K562 (cell line): ENCODE results near the gene OLFML2B. TPM values are rescaled to one million over a fixed set of nuclear protein-coding genes. Genes with fewer than 3 reads are reported as not detected.
A peak's percentile ranks its signal among the peaks of the same experiment; 100 is the strongest.

Experiments used
- C11orf30 ChIP-seq: fragments of 450-650 bp; IDR thresholded peaks from 2 replicates; pipeline ENCODE4 v1.6.1; 2016; ENCODE audit warnings: low read depth, mild to moderate bottlenecking
- FOXA1 ChIP-seq: fragments of 450-650 bp; IDR thresholded peaks from 2 replicates; pipeline ENCODE4 v1.6.1; 2016; ENCODE audit warnings: mild to moderate bottlenecking, borderline replicate concordance
- GABPB1 ChIP-seq: sonication (generic); formaldehyde crosslinking; IDR thresholded peaks from 2 replicates; pipeline ENCODE4 v1.8.0; 2022; ENCODE audit warnings: mild to moderate bottlenecking, missing genetic modification reagents
- HEY1 ChIP-seq: fragments of 250-450 bp; sonication (Bioruptor Pico); IDR thresholded peaks from 2 replicates; pipeline ENCODE4 v1.5.0; 2020; ENCODE audit warnings: mild to moderate bottlenecking, moderate library complexity, borderline replicate concordance
- ILK ChIP-seq: fragments of 450-650 bp; IDR thresholded peaks from 2 replicates; pipeline ENCODE4 v1.6.1; 2016; ENCODE audit warnings: missing genetic modification characterization, low read depth, mild to moderate bottlenecking, missing compliant biosample characterization, moderate library complexity, borderline replicate concordance
- MAFG ChIP-seq: fragments of 450-650 bp; conservative IDR thresholded peaks from 2 replicates; pipeline ENCODE4 v1.6.1; 2016; ENCODE audit warnings: missing genetic modification characterization, missing compliant biosample characterization
- NCOR1 ChIP-seq: fragments of 450-650 bp; IDR thresholded peaks from 2 replicates; pipeline ENCODE4 v1.6.1; 2016; ENCODE audit warnings: mild to moderate bottlenecking, moderate library complexity
- ZNF253 ChIP-seq: fragments of 250-450 bp; sonication (Bioruptor Pico); conservative IDR thresholded peaks from 2 replicates; pipeline ENCODE4 v1.6.1; 2021; ENCODE audit warnings: mild to moderate bottlenecking
- ZNF316 ChIP-seq: fragments of 450-650 bp; IDR thresholded peaks from 2 replicates; pipeline ENCODE4 v1.6.1; 2016
- ZNF445 ChIP-seq: fragments of 250-450 bp; sonication (Bioruptor Pico); IDR thresholded peaks from 2 replicates; pipeline ENCODE4 v1.4.0; 2020; ENCODE audit warnings: low read depth, mild to moderate bottlenecking, moderate library complexity
- ZNF507 ChIP-seq: conservative IDR thresholded peaks from 2 replicates; pipeline ENCODE4 v1.6.1; 2017; ENCODE audit warnings: missing genetic modification characterization, missing compliant biosample characterization
- polyA plus RNA-seq, 8 experiments: library from polyadenylated mRNA; depleted of rRNA in 4 of 8; stranded (reverse) in 5 of 8; unstranded in 3 of 8; fragments of >200 nt; fragmentation: Nextera tagmentation in 2 of 8; fragmentation: Illumina TruSeq in 1 of 8; extraction: Ambion mirVana in 2 of 8; extraction: Trizol in 1 of 8; gene quantifications; 2 replicates each; pipeline versions ENCODE4 v1.2.1 to v1.2.3, GENCODE V29; 2011 to 2014; ENCODE audit warnings: inconsistent platforms in 1 of 8, missing spikeins in 1 of 8
- total RNA-seq, 7 experiments: library from RNA; depleted of rRNA in 6 of 7; stranded (reverse); fragments of >200 nt in 6 of 7; fragmentation: Illumina TruSeq in 2 of 7; extraction: Trizol in 2 of 7; gene quantifications; 2 replicates each; pipeline versions ENCODE4 v1.2.1 to v1.2.3, GENCODE V29; 2011 to 2021; ENCODE audit warnings: low replicate concordance in 1 of 7
- TF ChIP-seq, protein P1 (sequence below): sonication (generic); formaldehyde crosslinking; IDR thresholded peaks from 2 replicates; pipeline ENCODE4 v1.8.1; 2023; ENCODE audit warnings: missing genetic modification reagents, mild to moderate bottlenecking, borderline replicate concordance
- TF ChIP-seq, protein P2 (sequence below): fragments of 250-450 bp; sonication (Bioruptor Pico); IDR thresholded peaks from 2 replicates; pipeline ENCODE4 v1.4.0; 2020; ENCODE audit warnings: mild to moderate bottlenecking, moderate library complexity, borderline replicate concordance
- TF ChIP-seq, protein P3 (sequence below): sonication (generic); IDR thresholded peaks from 2 replicates; pipeline ENCODE4 v1.6.1; 2016

Gene OLFML2B
- total and polyA plus RNA-seq, 9 of the 15 experiments (the other 6 are each of a cell fraction or from before 2014, with no cell fraction given), result not detected

DNA sequence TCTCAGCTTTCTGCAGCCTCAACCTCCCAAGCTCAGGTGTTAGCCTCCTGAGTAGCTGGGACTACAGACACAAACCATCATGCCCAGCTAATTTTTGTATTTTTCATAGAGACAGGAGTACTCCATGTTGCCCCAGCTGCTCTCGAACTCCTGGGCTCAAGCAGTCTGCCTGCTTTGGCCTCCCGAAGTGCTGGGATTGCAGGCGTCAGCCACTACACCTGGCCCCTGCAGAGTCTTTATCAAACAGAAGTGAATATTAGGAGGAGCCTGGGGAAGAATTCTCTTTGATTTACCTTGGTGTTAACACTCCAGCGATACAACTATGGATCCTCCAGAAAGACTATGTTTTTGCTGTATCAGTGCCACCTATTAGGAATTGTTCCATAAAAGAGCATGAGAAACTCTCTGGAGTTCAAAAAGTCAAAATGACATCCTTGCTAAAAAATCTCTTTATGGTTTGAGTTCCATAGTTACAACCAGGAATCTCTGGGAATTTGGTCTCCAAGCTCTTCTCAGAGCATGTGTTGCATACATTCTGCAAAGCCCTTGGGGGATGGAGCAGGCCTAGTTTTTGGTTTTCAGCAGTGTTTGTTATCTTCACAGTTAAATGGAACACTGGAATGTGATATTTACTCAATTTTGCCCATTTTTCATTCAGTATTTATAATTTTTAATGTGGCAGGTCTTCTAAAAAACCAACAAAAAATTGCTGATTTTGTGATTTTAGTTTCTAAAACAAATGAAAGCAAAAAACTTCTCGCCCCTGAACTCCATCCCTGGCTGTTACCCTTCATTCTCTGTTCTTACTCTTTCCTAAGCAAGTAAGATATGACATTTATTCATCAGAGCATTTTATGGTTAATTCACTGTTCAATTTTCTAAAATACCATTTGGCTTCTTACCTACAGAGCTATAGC is 77.3 kb downstream of the OLFML2B start (continued):
- no peak for TF ChIP-seq ZNF253 (CRISPR knock-in tag)
- no peak for TF ChIP-seq NCOR1
- TF ChIP-seq ZNF316, result peak; percentile 80
- TF ChIP-seq ZNF507, result no peak
- TF ChIP-seq, protein P1, sequence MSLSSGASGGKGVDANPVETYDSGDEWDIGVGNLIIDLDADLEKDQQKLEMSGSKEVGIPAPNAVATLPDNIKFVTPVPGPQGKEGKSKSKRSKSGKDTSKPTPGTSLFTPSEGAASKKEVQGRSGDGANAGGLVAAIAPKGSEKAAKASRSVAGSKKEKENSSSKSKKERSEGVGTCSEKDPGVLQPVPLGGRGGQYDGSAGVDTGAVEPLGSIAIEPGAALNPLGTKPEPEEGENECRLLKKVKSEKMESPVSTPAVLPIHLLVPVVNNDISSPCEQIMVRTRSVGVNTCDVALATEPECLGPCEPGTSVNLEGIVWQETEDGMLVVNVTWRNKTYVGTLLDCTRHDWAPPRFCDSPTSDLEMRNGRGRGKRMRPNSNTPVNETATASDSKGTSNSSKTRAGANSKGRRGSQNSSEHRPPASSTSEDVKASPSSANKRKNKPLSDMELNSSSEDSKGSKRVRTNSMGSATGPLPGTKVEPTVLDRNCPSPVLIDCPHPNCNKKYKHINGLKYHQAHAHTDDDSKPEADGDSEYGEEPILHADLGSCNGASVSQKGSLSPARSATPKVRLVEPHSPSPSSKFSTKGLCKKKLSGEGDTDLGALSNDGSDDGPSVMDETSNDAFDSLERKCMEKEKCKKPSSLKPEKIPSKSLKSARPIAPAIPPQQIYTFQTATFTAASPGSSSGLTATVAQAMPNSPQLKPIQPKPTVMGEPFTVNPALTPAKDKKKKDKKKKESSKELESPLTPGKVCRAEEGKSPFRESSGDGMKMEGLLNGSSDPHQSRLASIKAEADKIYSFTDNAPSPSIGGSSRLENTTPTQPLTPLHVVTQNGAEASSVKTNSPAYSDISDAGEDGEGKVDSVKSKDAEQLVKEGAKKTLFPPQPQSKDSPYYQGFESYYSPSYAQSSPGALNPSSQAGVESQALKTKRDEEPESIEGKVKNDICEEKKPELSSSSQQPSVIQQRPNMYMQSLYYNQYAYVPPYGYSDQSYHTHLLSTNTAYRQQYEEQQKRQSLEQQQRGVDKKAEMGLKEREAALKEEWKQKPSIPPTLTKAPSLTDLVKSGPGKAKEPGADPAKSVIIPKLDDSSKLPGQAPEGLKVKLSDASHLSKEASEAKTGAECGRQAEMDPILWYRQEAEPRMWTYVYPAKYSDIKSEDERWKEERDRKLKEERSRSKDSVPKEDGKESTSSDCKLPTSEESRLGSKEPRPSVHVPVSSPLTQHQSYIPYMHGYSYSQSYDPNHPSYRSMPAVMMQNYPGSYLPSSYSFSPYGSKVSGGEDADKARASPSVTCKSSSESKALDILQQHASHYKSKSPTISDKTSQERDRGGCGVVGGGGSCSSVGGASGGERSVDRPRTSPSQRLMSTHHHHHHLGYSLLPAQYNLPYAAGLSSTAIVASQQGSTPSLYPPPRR (CRISPR knock-in tag), result no peak
- TF ChIP-seq, protein P2, sequence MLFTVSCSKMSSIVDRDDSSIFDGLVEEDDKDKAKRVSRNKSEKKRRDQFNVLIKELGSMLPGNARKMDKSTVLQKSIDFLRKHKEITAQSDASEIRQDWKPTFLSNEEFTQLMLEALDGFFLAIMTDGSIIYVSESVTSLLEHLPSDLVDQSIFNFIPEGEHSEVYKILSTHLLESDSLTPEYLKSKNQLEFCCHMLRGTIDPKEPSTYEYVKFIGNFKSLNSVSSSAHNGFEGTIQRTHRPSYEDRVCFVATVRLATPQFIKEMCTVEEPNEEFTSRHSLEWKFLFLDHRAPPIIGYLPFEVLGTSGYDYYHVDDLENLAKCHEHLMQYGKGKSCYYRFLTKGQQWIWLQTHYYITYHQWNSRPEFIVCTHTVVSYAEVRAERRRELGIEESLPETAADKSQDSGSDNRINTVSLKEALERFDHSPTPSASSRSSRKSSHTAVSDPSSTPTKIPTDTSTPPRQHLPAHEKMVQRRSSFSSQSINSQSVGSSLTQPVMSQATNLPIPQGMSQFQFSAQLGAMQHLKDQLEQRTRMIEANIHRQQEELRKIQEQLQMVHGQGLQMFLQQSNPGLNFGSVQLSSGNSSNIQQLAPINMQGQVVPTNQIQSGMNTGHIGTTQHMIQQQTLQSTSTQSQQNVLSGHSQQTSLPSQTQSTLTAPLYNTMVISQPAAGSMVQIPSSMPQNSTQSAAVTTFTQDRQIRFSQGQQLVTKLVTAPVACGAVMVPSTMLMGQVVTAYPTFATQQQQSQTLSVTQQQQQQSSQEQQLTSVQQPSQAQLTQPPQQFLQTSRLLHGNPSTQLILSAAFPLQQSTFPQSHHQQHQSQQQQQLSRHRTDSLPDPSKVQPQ (CRISPR knock-in tag), result no peak
- TF ChIP-seq ZNF445 (CRISPR knock-in tag), result no peak
- TF ChIP-seq, protein P3, sequence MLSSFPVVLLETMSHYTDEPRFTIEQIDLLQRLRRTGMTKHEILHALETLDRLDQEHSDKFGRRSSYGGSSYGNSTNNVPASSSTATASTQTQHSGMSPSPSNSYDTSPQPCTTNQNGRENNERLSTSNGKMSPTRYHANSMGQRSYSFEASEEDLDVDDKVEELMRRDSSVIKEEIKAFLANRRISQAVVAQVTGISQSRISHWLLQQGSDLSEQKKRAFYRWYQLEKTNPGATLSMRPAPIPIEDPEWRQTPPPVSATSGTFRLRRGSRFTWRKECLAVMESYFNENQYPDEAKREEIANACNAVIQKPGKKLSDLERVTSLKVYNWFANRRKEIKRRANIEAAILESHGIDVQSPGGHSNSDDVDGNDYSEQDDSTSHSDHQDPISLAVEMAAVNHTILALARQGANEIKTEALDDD, result no peak
- peak; percentile 47; the same call in 1 of the 2 replicates for TF ChIP-seq MAFG (tag)
- peak; percentile 78 for TF ChIP-seq C11orf30
- TF ChIP-seq HEY1 (CRISPR knock-in tag), result no peak
- TF ChIP-seq FOXA1, result no peak
- TF ChIP-seq ILK, result no peak
- no peak for TF ChIP-seq GABPB1 (CRISPR knock-in tag)
